Liver (tissue), 9 donors: ENCODE data around the gene CORO7. TPM values are rescaled to one million over a fixed set of nuclear protein-coding genes. Genes with fewer than 3 reads are reported as not detected.

Experiments used
- DNase-seq: peaks from one replicate; pipeline ENCODE4 v3.0.0-alpha.2; 2017; ENCODE audit warnings: low spot score
- H3K27ac ChIP-seq, 2 donors: one replicate each; pipeline ENCODE4 v1.7.0; 2013; ENCODE audit warnings: inconsistent platforms in 2 of 2, low read length in 2 of 2, control low read depth in 1 of 2, low read depth in 1 of 2, mild to moderate bottlenecking in 1 of 2
- H3K27me3 ChIP-seq, 4 donors: one replicate each; pipeline versions ENCODE4 v1.6.1 to v1.7.0; 2013; ENCODE audit warnings: low read length in 3 of 4, inconsistent platforms in 1 of 4, mild to moderate bottlenecking in 1 of 4, moderate library complexity in 1 of 4; ENCODE audit not compliant: control insufficient read depth in 4 of 4, insufficient read depth in 4 of 4
- H3K36me3 ChIP-seq, 4 donors: one replicate each; pipeline versions ENCODE4 v1.6.1 to v1.7.0; 2013; ENCODE audit warnings: low read length in 3 of 4, mild to moderate bottlenecking in 3 of 4, low read depth in 1 of 4, moderate library complexity in 1 of 4; ENCODE audit not compliant: control insufficient read depth in 4 of 4, insufficient read depth in 3 of 4
- H3K4me1 ChIP-seq, 4 donors: one replicate each; pipeline versions ENCODE4 v1.6.1 to v1.7.0; 2013; ENCODE audit warnings: low read length in 3 of 4, mild to moderate bottlenecking in 3 of 4, moderate library complexity in 1 of 4; ENCODE audit not compliant: control insufficient read depth in 4 of 4, insufficient read depth in 4 of 4
- H3K4me3 ChIP-seq, 3 donors: one replicate each; pipeline versions ENCODE4 v1.6.1 to v1.7.0; 2013; ENCODE audit warnings: low read length in 3 of 3, control low read depth in 1 of 3, low read depth in 1 of 3, mild to moderate bottlenecking in 1 of 3
- H3K9ac ChIP-seq, 2 donors: one replicate each; pipeline ENCODE4 v1.7.0; 2013; ENCODE audit warnings: low read length in 2 of 2, mild to moderate bottlenecking in 2 of 2, moderate library complexity in 2 of 2, control low read depth in 1 of 2, low read depth in 1 of 2
- H3K9me3 ChIP-seq, 4 donors: one replicate each; pipeline versions ENCODE4 v1.6.1 to v1.7.0; 2013; ENCODE audit warnings: low read length in 3 of 4; ENCODE audit not compliant: control insufficient read depth in 4 of 4
- ATF3 ChIP-seq: IDR thresholded peaks from 2 replicates; pipeline ENCODE4 v1.6.1; 2016; ENCODE audit warnings: antibody characterized with exemption
- CTCF ChIP-seq: fragments of 150-350 bp; IDR thresholded peaks from 2 replicates; pipeline ENCODE4 v1.5.1; 2017; ENCODE audit warnings: improper control_type of control experiment, low read depth, low read length; ENCODE audit not compliant: missing input control
- EGR1 ChIP-seq, 2 donors: IDR thresholded peaks; 2 replicates each; pipeline ENCODE4 v1.6.1; 2016 to 2018; ENCODE audit warnings: antibody characterized with exemption in 2 of 2, low read depth in 2 of 2
- FOXA1 ChIP-seq: IDR thresholded peaks from 2 replicates; pipeline ENCODE4 v1.6.1; 2016; ENCODE audit warnings: antibody characterized with exemption
- FOXA2 ChIP-seq: IDR thresholded peaks from 2 replicates; pipeline ENCODE4 v1.6.1; 2016; ENCODE audit warnings: antibody characterized with exemption
- GABPA ChIP-seq, 2 donors: IDR thresholded peaks in 1 of 2; conservative IDR thresholded peaks in 1 of 2; 2 replicates each; pipeline ENCODE4 v1.6.1; 2016; ENCODE audit warnings: antibody characterized with exemption in 2 of 2, mild to moderate bottlenecking in 1 of 2, moderate library complexity in 1 of 2
- HNF4A ChIP-seq, 2 donors: conservative IDR thresholded peaks; 2 replicates each; pipeline ENCODE4 v1.6.1; 2016; ENCODE audit warnings: antibody characterized with exemption in 2 of 2, mild to moderate bottlenecking in 2 of 2
- HNF4G ChIP-seq: IDR thresholded peaks from 2 replicates; pipeline ENCODE4 v1.6.1; 2016; ENCODE audit warnings: antibody characterized with exemption
- JUND ChIP-seq, 2 donors: IDR thresholded peaks; 2 replicates each; pipeline ENCODE4 v1.6.1; 2016; ENCODE audit warnings: antibody characterized with exemption in 2 of 2
- MAX ChIP-seq: IDR thresholded peaks from 2 replicates; pipeline ENCODE4 v1.6.1; 2016; ENCODE audit warnings: antibody characterized with exemption
- NR2F2 ChIP-seq: IDR thresholded peaks from 2 replicates; pipeline ENCODE4 v1.6.1; 2016; ENCODE audit warnings: antibody characterized with exemption
- RAD21 ChIP-seq, 2 donors: IDR thresholded peaks; 2 replicates each; pipeline ENCODE4 v1.6.1; 2016; ENCODE audit warnings: antibody characterized with exemption in 2 of 2, mild to moderate bottlenecking in 2 of 2
- REST ChIP-seq: IDR thresholded peaks from 2 replicates; pipeline ENCODE4 v1.6.1; 2016; ENCODE audit warnings: antibody characterized with exemption, mild to moderate bottlenecking
- RXRA ChIP-seq, 2 donors: IDR thresholded peaks; 2 replicates each; pipeline ENCODE4 v1.6.1; 2017 to 2018; ENCODE audit warnings: antibody characterized with exemption in 2 of 2, mild to moderate bottlenecking in 1 of 2
- SP1 ChIP-seq: IDR thresholded peaks from 2 replicates; pipeline ENCODE4 v1.6.1; 2018; ENCODE audit warnings: antibody characterized with exemption, mild to moderate bottlenecking
- TAF1 ChIP-seq: conservative IDR thresholded peaks from 2 replicates; pipeline ENCODE4 v1.6.1; 2016; ENCODE audit warnings: antibody characterized with exemption, mild to moderate bottlenecking
- YY1 ChIP-seq: IDR thresholded peaks from 2 replicates; pipeline ENCODE4 v1.6.1; 2016; ENCODE audit warnings: antibody characterized with exemption, mild to moderate bottlenecking
- ZBTB33 ChIP-seq: IDR thresholded peaks from 2 replicates; pipeline ENCODE4 v1.6.1; 2016; ENCODE audit warnings: antibody characterized with exemption
- WGBS: extraction: QIAGEN DNeasy Blood & Tissue Kit; methylation state at CpG from one replicate; pipeline ENCODE4 v1.1.7; 2013; 5-methylcytosine and 5-hydroxymethylcytosine counted together
- polyA plus RNA-seq, 2 donors: library from polyadenylated mRNA; stranded (reverse) in 1 of 2; unstranded in 1 of 2; fragments of 200-250 nt in 1 of 2; fragments of >200 nt in 1 of 2; fragmentation: Nextera tagmentation in 1 of 2; extraction: Ambion mirVana in 1 of 2; gene quantifications; one replicate each; pipeline versions ENCODE4 v1.2.1 to v1.2.3, GENCODE V29; 2013 to 2015
- total RNA-seq, 2 donors: library from RNA; depleted of rRNA; stranded (reverse); fragments of >200 nt; gene quantifications; one replicate each; pipeline ENCODE4 v1.2.3, GENCODE V29; 2014
- donor health status: healthy.
- donor health status: healthy.
- donor health status: healthy.
- donor health status: healthy.
- donor health status: healthy.

CORO7 gene
- total and polyA plus RNA-seq, 4 donors, result 7.3 to 21.5 (median 13.0) TPM

GRCh38 chr16:4393240-4393600, 23.2 kb downstream of the CORO7 start:
- Histone ChIP-seq H3K4me1 (peaks cover 0 to 11% (median 0%) of the 10 kb centered on the region in 4 donors), H3K36me3 (peaks cover 0 to 8% (median 2%) of the 10 kb centered on the region in 4 donors), H3K27ac (no peak overlapping the region), H3K9me3 (no peaks in the 10 kb centered on the region), H3K9ac (no peak overlapping the region), H3K4me3 (no peak overlapping the region), H3K27me3 (no peaks in the 10 kb centered on the region)
- 91% methylated on average over 6 of the region's 6 CpGs for WGBS
- TF ChIP-seq RAD21 (IDR thresholded peaks at IDR 0.05), result no peak
- no peak for TF ChIP-seq GABPA (IDR thresholded peaks at IDR 0.05 in 1 of 2, conservative IDR thresholded peaks at IDR 0.05 in 1 of 2)
- TF ChIP-seq MAX, result no peak
- no peak for TF ChIP-seq ZBTB33
- TF ChIP-seq YY1, result no peak
- no peak for TF ChIP-seq NR2F2
- no peak for TF ChIP-seq HNF4A (conservative IDR thresholded peaks at IDR 0.05)
- no peak for TF ChIP-seq CTCF
- no peak for TF ChIP-seq TAF1
- TF ChIP-seq SP1, result no peak
- TF ChIP-seq FOXA2, result no peak
- no peak for TF ChIP-seq ATF3
- TF ChIP-seq JUND (IDR thresholded peaks at IDR 0.05), result no peak
- no peak for TF ChIP-seq RXRA (IDR thresholded peaks at IDR 0.05)
- TF ChIP-seq EGR1 (IDR thresholded peaks at IDR 0.05; ENCODE audit: low read depth in 2 of 2), result no peak
- TF ChIP-seq FOXA1, result no peak
- TF ChIP-seq REST, result no peak
- no peak for TF ChIP-seq HNF4G
- DNase-seq, result no peak
